Hematopoietic multipotent progenitor cell treated with erythropoietin and hydrocortisone succinate and interleukin-3 and kit ligand, for 15 days (in vitro differentiated cells): ENCODE results near the gene SMCO2.
A peak's percentile ranks its signal among the peaks of the same experiment; 100 is the strongest.
"Not testable (repeated sequence)": the region's sequence is repeated elsewhere in the genome, so short reads cannot be mapped to it uniquely, and the experiment has no call there.

Experiments
- DNase-seq: peaks from one replicate; pipeline ENCODE4 v3.0.0-alpha.2; 2015; ENCODE audit warnings: low spot score

The SMCO2 gene

DNA sequence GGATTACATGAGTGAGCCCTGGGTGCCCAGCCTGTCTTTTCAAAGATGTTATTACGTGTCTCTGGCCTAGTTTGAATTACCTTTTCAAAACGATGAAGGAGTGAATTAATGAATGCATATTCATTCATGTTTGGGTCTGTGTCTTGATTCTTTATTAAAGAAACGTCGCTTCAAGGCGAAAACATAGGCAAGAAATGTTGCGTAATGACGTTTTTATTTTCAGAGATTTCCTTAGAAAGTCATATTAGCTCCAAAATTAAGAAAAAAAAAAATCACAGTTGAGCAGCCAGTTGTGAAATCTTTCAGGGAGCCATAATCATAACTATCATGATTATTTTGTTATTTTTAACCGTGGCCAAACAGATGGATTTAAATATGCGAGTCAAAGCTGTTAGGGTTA lies 81.0 kb downstream of the SMCO2 start:
- no peak for DNase-seq

DNA sequence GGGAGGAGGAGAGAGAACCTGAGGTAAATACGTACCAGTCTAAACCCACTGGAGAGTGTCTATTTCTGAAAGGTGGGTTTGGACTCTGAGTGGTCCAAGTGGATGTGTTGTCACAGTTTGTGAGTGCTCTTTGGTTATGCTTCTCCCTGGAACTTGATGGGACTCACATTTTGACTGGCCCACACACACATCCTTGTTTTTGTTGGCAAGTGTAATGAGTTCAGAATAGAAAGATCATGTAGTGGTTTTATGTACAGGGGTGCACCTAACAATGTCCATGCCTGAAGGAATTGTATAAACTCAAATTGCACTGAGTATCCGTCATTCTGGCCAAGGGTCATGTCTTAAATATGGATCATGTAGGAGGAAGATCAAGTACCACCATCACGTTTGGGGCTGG lies 82.3 kb downstream of the SMCO2 start:
- no peak for DNase-seq

DNA sequence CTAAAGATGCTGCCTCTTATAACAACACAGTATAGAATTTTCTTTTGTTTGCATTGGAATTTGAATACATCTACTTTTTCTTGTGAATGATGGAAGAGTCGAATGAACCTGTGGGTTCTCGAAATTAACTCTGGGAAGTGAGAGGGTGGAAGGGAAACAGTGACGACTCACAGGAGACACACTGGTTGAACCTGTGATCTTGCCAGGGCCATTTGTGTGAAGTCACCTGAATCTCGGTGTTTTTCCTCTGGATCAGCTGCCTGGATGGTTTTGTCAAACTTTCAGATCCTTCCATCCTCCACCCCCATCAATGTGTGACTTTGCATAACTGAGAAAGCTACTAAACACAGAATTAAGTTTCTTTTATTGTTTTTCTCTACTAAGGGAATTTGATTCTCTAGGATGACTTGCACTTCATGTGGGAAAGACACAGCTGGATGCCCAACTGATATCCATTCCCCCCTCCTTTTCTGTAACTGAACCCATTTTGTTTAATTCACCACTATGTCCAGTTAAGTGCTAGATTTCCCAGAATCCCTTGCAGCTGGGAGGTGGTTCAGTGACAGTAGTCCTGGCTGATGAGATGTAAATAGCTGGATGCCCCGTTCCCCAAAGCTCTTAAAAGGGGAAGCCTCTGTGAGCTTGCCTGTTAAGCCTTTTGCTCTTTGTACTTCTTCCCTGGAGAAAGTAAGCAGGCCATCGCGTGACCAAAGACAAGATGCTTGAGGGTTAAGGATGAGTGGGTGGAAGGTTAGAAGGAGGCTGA lies 83.8 kb downstream of the SMCO2 start:
- DNase-seq: no peak

DNA sequence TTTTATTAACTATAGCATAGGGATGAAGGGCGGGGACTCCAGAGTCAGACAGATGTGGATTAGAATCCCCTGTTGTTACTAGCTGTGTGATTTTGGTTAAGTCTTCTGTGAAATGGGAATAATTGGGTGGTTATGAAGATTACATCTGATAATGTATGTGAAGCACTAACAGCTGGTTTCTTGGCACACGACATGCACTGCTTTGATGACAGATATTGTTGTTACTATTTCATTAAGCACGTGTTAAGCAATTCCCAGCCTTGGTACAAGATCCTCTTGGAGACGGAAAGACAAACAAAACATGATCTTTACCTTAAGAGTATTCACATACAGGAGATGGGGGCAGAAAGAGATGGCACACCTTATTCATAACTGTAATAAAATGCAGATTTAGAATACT lies 85.4 kb downstream of the SMCO2 start:
- no peak for DNase-seq

DNA sequence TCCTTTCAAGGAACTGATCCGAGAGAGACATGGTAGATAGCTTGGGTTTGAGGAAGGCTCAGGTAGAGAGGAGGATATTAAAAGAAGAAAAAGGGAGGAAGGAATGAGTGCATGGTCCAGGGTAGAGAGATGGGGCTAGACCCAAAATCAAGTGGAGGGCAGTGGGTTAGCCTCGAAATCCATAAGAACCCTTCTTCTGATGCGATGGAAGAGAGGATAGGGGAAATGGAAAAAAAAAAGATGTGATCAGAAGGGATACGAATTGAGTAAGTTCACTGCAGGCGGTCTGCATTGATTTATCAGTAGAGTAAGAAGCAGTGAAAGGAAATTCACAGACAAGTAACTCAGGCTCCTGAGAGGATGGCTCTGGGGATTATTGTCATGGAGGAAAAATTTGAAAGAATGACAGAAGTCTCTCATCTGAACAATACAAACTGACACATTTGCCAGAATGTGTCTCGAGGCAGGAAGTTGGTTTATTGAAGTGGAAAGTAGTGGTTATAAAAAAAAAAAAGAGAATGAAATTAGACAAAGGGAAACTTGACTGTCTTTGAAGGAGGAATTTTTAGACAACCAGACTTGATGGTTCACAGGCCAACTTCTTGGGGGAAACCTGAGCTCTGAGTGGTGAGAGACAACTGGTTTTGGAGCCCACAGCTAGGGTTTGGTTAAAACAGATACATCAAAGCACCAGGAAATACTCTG lies 87.7 kb downstream of the SMCO2 start:
- no peak for DNase-seq

DNA sequence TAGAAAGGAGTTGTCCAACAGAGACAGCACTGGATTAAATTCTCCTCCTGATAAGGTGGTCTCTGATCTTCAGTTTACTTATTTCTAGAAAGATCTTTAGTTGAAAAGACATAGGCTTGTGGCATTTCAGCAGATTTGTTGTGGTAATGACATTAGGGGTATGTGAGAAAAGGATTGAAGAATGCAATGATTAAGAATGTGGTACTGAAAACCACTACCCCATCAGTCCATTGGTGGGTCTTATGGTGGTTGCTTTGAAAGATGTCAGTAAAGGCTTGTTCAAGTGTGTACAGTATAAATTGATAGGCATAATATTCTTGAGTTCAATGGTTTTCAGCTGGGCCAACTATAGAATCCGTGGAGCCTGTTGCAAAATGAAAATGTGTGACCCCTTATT lies 88.2 kb downstream of the SMCO2 start:
- DNase-seq: no peak

DNA sequence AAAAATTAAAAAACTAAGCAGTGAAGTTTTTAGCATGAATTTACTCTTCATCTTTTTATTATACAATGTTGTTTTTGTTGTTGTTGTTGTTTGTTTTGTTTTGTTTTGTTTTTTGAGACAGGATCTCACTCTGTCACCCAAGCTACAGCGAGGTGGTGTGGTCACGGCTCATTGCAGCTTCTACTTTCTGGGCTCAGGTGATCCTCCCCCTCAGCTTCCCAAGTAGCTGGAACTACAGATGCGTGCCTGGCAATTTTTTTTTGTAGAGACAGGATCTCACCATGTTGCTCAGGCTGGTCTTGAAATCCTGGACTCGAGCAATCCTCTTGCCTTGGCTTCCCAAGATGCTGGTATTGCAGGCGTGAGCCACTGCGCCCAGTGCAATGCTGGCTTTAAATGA lies 88.8 kb downstream of the SMCO2 start:
- no peak for DNase-seq

DNA sequence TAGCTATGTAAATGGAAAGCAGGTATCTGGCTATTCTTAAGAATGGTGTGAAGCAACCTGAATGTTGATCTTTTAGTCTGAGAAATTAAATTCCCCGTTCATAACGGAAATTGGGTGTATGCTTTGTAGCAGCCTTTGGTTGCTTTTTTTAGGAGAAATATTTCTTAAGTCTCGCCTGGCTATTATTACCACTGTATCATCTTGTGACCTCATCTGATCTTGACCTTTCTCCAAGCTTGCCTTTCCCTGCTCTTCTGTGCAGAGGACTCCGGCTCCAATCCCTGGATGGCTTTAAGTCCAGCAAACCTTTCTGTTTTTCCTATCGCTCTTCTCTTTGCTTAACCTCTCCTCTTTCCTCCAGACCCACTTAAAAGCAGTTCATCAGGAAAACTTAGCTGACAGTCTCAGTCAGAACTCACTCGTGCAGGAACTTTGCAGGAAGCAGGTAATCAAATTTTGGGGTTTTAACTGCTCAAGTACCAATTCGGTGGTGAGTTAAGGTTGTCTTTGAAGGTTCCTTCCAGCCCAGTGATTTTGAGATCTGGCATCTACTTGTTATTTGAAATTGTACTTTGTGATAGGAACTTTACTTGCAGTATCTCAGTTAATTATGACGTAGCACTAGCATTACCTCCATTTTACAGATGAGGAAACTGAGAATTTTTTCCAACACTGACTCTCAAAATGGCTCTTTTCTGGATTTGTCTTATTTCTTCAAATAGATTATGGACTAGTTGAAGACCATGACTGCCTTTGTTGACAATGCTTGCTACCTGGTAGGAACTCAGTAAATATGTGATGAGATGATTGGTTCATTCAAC lies 91.5 kb downstream of the SMCO2 start:
- DNase-seq: no peak

DNA sequence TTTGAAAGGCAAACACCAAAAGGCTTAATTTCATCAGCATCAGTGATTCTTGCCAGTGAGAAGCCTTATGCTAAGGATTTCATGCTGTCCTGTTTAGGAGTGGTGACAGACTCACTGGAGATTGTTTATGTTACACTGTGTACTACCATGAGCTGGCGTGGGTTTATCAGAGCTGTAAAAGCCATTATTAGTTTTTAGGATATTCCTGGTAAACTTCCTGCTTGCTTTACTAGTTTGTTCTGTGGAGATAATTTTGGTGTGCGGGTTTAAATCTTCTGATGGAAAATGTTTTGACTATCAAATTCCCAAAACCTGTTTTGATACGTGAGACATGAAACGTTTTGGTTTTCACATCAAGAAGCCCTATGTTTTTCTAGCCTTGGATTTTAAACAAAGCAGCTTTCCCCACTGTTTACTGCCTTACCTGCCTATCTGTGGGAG lies 92.7 kb downstream of the SMCO2 start:
- no peak for DNase-seq

DNA sequence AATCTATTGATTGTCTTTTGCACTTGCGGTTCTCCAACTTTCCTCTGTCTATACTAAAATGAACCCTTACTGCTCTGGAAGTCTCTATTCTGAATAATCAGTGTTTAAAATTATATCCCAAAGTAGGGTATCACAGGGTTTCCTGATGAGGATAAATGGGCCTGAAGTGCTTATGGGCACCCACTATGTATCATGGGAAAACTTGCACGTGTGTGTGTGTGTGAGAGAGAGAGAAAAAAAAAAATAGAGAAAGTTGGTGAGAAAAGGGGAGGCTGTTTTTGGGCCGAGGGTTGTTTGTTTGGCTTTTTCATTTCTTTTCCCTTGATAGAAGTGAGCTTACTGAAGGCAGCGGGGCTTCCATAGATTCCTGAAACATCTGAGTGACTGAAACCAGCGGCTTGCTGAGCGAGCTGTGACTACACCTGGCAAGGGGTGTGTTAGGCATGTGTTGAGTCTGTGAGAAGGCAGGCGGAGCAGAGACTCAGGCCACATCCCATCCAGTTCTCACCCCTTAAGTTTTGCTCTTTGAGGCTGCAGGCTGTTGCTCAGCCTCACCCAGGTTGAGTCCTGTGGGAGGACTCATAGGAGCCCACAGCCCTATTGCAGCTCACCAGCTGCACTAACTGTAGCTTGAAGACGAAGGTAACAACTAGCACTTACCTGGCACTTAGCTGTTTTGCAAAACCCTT lies 94.6 kb downstream of the SMCO2 start:
- no peak for DNase-seq

DNA sequence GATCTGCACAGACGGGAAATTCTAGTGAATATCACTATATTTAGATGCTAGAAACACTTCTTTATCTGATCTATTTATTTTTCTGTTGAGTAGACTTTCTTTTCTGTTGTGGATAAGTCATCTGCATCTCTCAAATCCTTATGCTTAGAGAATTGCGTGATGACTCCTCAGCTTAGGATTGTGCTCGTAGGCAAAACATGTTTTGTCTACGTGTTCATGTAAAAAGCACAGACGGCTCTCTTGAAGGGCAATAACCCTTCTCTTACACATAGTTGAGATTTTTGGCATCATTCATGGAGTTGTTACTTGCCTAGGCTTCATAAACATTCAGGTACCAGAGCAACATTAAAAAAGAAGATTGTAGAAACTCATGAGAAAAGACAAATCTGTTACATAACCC lies 96.1 kb downstream of the SMCO2 start:
- no peak for DNase-seq

DNA sequence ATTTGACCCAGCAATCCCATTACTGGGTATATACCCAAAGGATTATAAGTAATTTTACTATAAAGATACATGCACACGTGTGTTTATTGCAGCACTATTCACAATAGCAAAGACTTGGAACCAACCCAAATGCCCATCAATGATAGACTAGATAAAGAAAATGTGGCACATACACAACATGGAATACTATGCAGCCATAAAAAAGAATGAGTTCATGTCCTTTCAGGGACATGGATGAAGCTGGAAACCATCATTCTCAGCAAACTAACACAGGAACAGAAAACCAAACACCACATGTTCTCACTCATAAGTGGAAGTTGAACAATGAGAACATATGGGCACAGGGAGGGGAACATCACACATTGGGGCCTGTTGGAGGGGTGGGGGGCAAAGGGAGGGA lies 98.3 kb downstream of the SMCO2 start:
- not testable (repeated sequence) for DNase-seq

DNA sequence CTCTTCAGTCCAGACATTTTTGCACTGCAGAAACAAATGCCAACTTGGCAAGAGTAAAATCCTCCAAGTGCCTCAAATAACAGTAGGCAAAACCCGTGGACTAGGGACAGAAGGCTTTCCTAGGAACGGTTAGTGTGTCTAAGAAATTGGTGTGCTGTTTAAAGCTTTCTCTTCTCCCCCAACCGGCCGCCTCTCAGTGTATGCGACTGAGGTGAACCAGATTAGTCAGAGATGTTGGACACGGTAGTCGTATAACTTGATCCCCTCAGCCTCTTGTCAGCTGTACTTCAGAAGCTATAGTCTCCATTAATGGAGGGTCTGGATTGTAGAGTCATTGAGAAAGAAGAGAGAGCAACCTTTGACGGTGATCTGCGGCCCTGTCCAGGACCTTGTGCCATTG lies 99.1 kb downstream of the SMCO2 start:
- no peak for DNase-seq

DNA sequence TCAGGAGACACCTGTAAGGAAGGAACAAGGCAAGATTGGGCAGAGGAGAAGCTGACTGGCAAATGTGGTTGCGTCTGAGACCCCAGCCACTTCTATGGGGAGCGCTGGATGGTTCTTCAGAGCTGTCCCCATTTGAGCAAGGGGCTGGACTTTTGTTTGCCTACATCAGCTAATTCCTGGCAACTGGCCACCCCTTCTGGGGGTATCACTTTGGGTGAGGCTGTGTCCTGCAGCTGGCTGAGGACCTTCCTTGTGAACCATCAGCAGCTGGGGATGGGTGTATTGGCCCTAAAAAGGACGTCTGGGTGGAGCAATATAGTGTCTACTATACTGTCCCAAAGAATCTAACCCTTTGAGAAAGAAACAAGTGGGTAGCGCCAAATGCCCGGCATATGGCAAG lies 101.1 kb downstream of the SMCO2 start:
- DNase-seq: no peak

DNA sequence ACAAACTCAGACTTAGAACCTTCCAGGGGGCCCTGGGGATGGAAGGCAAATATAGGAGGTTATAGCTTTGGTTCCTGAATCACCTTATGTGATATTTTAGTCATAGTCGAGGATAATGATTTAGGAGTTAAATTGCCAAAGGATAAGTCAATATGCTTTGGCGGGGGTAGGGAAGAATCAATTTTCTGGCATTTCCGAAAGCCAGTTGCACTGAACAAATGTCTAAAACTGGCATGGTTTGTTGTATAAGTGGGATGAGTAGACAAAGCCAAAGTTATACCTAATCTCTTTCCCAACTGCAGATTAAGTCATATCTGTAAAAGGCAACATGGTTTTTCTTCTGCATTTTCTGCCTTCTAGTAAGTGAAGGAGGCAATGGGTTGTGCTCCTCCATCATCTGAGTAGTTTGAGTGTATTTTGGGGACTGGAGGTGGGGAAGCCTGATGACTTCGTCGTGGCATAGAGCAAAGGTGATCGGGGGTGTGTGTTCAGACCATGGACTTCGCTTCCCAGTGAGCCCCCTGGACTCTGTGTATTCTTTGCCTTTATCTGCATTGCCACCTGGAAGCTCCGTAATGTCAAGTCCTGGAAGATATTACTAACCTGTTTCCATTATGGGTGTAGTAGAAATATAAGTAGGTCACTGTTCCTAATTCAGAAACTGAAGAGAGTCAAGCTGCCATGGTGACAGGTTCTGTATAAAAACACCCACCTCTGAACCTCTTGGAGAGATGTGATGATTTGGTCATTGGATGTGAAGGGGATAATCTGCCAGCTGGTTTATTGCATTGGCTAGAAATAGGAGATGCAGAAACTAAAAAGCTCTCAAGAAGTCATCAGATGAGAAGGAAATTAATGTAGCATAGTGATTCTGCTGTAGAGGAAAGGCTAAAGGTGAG lies 102.0 kb downstream of the SMCO2 start:
- no peak for DNase-seq

DNA sequence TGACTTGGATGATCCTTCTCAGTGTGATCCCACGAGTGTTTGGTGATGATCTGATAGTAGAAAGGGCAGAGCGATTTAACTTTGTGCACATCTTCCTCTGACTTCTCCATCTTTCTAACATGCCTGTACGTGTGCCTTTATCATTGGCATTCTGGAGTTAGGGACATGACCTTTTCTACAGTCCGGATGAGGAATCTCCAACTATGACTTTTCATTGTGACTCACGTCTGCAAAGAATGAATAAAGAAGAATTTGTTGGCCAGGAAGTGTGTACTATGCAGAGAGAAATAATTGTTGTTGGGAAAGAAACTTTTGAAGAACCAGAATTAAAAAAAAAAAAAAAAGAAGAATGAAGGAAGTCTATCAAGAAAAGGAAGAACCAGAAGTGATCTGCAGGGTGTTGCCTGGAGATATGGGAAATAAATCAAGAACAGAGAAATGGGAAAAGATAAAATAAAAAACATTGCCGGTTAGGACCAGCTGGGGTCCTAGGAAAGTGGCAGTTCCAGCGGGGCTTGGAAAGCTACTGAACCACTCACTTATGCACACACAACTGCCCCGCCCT lies 102.8 kb downstream of the SMCO2 start:
- no peak for DNase-seq

DNA sequence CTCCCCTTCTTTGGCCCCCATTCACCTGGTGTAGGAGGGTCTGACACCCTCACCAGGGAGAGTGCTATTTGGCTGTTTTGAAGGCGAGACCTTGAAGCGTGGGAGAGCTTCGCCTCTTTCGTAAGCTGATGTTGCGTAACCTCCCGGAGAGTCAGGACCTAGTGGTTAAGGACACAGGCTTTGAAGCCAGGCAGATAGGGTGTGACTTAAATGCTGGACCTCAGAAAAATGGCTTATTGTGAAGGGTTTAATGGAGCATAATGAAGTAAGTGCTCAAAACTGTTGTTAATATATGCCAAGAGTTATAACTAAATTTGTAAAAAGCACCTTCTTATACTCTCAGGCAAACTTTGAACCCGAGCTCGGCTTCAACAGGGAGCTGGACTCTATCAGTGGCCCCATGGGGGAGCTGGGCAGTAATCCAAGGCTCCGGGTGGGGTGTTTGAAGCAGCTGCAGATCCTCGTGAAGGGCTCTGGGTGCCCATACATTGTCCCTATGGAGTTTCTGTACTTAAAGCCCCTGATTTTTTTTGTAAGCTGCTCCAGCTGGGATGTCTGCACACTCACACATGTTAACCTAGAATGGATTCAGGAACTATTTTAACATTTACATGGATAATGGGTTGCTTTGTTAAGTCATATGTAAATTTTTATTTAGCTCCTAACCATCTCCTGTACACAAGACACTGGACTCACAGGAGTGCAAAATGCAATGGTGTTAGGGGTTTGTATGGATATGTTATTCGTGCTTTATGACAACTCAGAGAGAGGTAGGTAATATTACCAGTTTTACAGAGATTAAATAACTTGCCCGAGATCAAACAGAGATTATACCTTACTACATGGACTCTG lies 103.5 kb downstream of the SMCO2 start:
- DNase-seq: peak; percentile 4

DNA sequence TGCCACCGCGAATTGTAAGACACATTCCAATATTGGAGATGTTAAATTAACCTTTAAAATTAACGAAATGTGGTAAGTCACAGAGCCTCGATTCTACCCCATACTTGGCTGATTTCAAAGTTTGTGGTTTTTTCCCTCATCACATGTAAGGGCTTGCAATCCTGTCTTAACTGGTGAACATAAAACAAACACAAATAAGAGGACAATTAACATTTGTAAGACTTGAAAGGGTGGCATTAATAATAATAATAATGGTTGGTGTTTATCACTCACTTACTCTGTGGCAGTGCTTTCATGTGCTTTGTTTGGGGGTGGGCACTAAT lies 104.1 kb downstream of the SMCO2 start:
- DNase-seq: no peak

DNA sequence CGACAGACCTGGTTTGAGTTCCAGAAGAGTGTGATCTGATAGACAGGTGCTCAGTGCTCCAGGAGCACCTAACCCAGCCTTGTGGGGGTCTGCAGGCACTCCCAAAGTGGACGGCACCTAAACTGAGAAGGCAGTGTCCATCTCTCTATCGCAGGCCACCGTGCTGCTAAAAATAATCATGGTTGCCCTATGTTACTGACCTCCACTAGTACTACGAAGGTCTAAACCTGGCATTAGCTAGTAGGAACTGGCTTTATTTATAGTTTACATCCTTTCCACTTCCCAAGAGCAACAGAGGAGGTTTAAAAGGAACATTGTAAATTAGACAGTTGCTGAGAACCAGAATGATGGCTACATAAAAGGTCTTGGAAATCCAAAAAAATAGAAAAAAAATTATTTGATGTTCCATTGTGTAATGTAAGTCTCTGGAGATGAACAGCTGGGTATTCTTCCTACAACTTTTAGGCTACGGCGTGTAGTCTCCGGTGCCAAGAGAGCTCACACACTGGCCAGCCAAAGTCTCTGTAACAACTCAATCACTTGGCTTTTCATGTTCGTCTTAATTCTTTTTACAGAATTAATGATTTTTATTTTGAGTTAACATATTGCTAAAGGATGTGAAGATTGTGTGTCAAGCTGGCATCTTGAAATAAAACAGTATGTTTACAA lies 104.8 kb downstream of the SMCO2 start:
- DNase-seq: no peak
